PC-3 (cell line): ENCODE results near the gene RASGRP3. TPM values are rescaled to one million over a fixed set of nuclear protein-coding genes. Genes with fewer than 3 reads are reported as not detected.
A peak's percentile ranks its signal among the peaks of the same experiment; 100 is the strongest.

Experiments used
- ATAC-seq: fragments of 200-7000 bp; cut with Tn5 transposase; 2 replicates; pipeline ENCODE4 v1.9.1; 2020; ENCODE audit warnings: mild to moderate bottlenecking, moderate library complexity
- BruUV-seq: library from RNA; stranded (reverse); fragments of 400-500 nt; replicated peaks from 2 replicates; lab custom pipeline; 2021; lab: Mats Ljungman, UMichigan
- CTCF ChIA-PET: fragments of 300-600 bp; sonication (Branson Sonifier 250); formaldehyde crosslinking; loops from one replicate; lab custom pipeline; 2022; ENCODE audit warnings: antibody characterized with exemption; lab: Charles Lee
- POLR2A ChIA-PET: fragments of 300-600 bp; sonication (Branson Sonifier 250); formaldehyde crosslinking; loops from one replicate; lab custom pipeline; 2022; ENCODE audit warnings: antibody characterized with exemption; ENCODE audit not compliant: unreplicated experiment; lab: Charles Lee
- DNase-seq: peaks from one replicate; pipeline ENCODE4 v3.0.0-alpha.2; 2015
- H2AFZ ChIP-seq: fragments of 300-600 bp; sonication (generic); 2 replicates; pipeline ENCODE4 v1.6.0; 2016; ENCODE audit warnings: antibody characterized with exemption, low read length
- H3F3A ChIP-seq: fragments of 300-600 bp; sonication (generic); one replicate; pipeline ENCODE4 v1.6.0; 2017; ENCODE audit warnings: antibody characterized with exemption, low read length, control low read depth, mild to moderate bottlenecking; ENCODE audit not compliant: unreplicated experiment
- H3K27ac ChIP-seq: fragments of 300-600 bp; sonication (generic); 2 replicates; pipeline ENCODE4 v1.5.1; 2016; ENCODE audit warnings: mild to moderate bottlenecking, low read length
- H3K27me3 ChIP-seq: fragments of 300-600 bp; sonication (generic); 2 replicates; pipeline ENCODE4 v1.6.1; 2016; ENCODE audit warnings: low read length, mixed read lengths
- H3K36me3 ChIP-seq: fragments of 300-600 bp; sonication (generic); 2 replicates; pipeline ENCODE4 v1.6.1; 2016; ENCODE audit warnings: low read depth, mixed run types, low read length, mixed read lengths
- H3K4me1 ChIP-seq: fragments of 300-600 bp; sonication (generic); 2 replicates; pipeline ENCODE4 v1.5.1; 2016; ENCODE audit warnings: low read length; ENCODE audit not compliant: insufficient read depth
- H3K4me2 ChIP-seq: fragments of 300-600 bp; sonication (generic); 2 replicates; pipeline ENCODE4 v1.6.0; 2016; ENCODE audit warnings: low read length
- H3K4me3 ChIP-seq: fragments of 300-600 bp; sonication (generic); 2 replicates; pipeline ENCODE4 v1.5.1; 2016; ENCODE audit warnings: mild to moderate bottlenecking, low read length, mixed read lengths
- H3K79me2 ChIP-seq: fragments of 300-600 bp; sonication (generic); 2 replicates; pipeline ENCODE4 v1.6.1; 2017; ENCODE audit warnings: low read length, mixed read lengths
- H3K9ac ChIP-seq: fragments of 300-600 bp; sonication (generic); 2 replicates; pipeline ENCODE4 v1.6.0; 2016; ENCODE audit warnings: mild to moderate bottlenecking, low read length
- H3K9me2 ChIP-seq: fragments of 300-600 bp; sonication (generic); replicated peaks from 2 replicates; pipeline ENCODE4 v1.6.1; 2016; ENCODE audit warnings: mixed run types, low read length, mixed read lengths
- H3K9me3 ChIP-seq: fragments of 300-600 bp; sonication (generic); 2 replicates; pipeline ENCODE4 v1.6.1; 2016; ENCODE audit warnings: low read length, mixed read lengths
- H4K20me1 ChIP-seq: fragments of 300-600 bp; sonication (generic); 2 replicates; pipeline ENCODE4 v1.6.1; 2016; ENCODE audit warnings: low read length, mixed read lengths
- EZH2 ChIP-seq: fragments of 300-600 bp; sonication (generic); IDR thresholded peaks from one replicate; pipeline ENCODE4 v1.6.1; 2017; ENCODE audit warnings: antibody characterized with exemption, mild to moderate bottlenecking, low read length; ENCODE audit not compliant: unreplicated experiment
- EZH2phosphoT487 ChIP-seq: fragments of 300-600 bp; sonication (generic); IDR thresholded peaks from 2 replicates; pipeline ENCODE4 v1.6.1; 2018; ENCODE audit warnings: mild to moderate bottlenecking, antibody characterized with exemption, low read length, borderline replicate concordance
- intact Hi-C: fragments of 100-400 bp; cut with micrococcal nuclease; formaldehyde crosslinking; loops from 2 replicates; pipeline ENCODE4 v1.9.0; 2023
- total RNA-seq: library from RNA; depleted of rRNA; stranded (reverse); fragments of >200 nt; gene quantifications from 2 replicates; pipeline ENCODE4 v1.2.3, GENCODE V29; 2014
- TF ChIP-seq, protein P1 (sequence below): fragments of 300-600 bp; sonication (generic); conservative IDR thresholded peaks from 2 replicates; pipeline ENCODE4 v1.5.1; 2017; ENCODE audit warnings: antibody characterized with exemption, low read depth, mild to moderate bottlenecking, low read length

The RASGRP3 gene
- total RNA-seq, 1 experiment from 2014 or later, result 0.15 TPM

DNA sequence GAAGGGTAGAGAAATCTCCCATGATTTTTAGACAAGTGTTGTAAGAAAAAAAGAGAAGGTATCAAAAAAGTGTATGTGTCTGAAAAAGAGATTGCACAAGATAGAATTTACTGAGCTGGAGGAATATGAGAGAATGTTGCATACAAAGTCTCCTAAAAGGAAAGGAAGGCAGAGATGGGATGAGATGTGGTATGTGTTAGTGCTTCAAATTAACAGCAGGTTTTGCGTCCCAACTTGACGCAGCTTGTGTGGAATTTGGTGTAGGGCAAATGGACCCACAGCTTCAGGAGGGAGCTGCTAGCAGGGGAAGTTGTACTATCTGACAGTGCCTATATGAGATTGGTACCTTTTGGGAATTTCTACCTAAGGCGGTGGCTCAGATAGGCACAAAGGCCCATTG lies 9.0 kb upstream of the RASGRP3 start:
- Histone ChIP-seq H3K4me3 (no peak overlapping the region), H3K4me1 (0 out of 2 replicates have a peak, but pooled peaks cover under 1% of the 10 kb centered on the region), H3K9me2 (no peaks in the 10 kb centered on the region), H3K9ac (no peak overlapping the region), H3K9me3 (no peaks in the 10 kb centered on the region), H3K79me2 (no peaks in the 10 kb centered on the region), H3K36me3 (no peaks in the 10 kb centered on the region), H3F3A (no peaks in the 10 kb centered on the region), H4K20me1 (no peaks in the 10 kb centered on the region), H3K4me2 (no peak overlapping the region), H3K27me3 (no peaks in the 10 kb centered on the region), H2AFZ (no peak overlapping the region), H3K27ac (no peak overlapping the region)
- DNase-seq, result no peak
- no TSS peak for BruUV-seq
- ATAC-seq, result no peak
- ChIA-PET POLR2A (no interaction called here), CTCF (no interaction called here)
- intact Hi-C loops, result no loop called here
- TF ChIP-seq EZH2 (no peak), EZH2phosphoT487 (no peak)
- TF ChIP-seq, protein P1, sequence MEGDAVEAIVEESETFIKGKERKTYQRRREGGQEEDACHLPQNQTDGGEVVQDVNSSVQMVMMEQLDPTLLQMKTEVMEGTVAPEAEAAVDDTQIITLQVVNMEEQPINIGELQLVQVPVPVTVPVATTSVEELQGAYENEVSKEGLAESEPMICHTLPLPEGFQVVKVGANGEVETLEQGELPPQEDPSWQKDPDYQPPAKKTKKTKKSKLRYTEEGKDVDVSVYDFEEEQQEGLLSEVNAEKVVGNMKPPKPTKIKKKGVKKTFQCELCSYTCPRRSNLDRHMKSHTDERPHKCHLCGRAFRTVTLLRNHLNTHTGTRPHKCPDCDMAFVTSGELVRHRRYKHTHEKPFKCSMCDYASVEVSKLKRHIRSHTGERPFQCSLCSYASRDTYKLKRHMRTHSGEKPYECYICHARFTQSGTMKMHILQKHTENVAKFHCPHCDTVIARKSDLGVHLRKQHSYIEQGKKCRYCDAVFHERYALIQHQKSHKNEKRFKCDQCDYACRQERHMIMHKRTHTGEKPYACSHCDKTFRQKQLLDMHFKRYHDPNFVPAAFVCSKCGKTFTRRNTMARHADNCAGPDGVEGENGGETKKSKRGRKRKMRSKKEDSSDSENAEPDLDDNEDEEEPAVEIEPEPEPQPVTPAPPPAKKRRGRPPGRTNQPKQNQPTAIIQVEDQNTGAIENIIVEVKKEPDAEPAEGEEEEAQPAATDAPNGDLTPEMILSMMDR, result no peak

- H3K9me2 ChIP-seq, result no peaks in the 10 kb centered on the region
- no peak for DNase-seq
- H3K79me2 ChIP-seq, result no peaks in the 10 kb centered on the region
- H3K4me2 ChIP-seq, result no peak overlapping the region
- no peaks in the 10 kb centered on the region for H4K20me1 ChIP-seq
- intact Hi-C loops, result no loop called here
- no peaks in the 10 kb centered on the region for H3K9me3 ChIP-seq
- no peak for ATAC-seq
- H3K9ac ChIP-seq, result no peak overlapping the region
- H3K27me3 ChIP-seq, result no peaks in the 10 kb centered on the region
- CTCF ChIA-PET, result no interaction called here
- no peaks in the 10 kb centered on the region for H3K4me1 ChIP-seq
- H3K4me3 ChIP-seq, result no peak overlapping the region
- TF ChIP-seq, protein P1, result no peak
- TF ChIP-seq EZH2phosphoT487 (no peak), EZH2 (no peak)
- H3K27ac ChIP-seq, result no peak overlapping the region
- BruUV-seq, result no TSS peak
- POLR2A ChIA-PET, result interaction anchor here (0.7 kb wide), 1 partner anchor 130 kb away, joined by 6 read pairs; the partner anchor contains the start of gene FAM98A
- no peaks in the 10 kb centered on the region for H3K36me3 ChIP-seq
- H2AFZ ChIP-seq, result no peak overlapping the region
- H3F3A ChIP-seq, result no peaks in the 10 kb centered on the region
These were observed 7.2 kb upstream of the RASGRP3 start for GRCh38 chr2:33469238-33469637.

DNA sequence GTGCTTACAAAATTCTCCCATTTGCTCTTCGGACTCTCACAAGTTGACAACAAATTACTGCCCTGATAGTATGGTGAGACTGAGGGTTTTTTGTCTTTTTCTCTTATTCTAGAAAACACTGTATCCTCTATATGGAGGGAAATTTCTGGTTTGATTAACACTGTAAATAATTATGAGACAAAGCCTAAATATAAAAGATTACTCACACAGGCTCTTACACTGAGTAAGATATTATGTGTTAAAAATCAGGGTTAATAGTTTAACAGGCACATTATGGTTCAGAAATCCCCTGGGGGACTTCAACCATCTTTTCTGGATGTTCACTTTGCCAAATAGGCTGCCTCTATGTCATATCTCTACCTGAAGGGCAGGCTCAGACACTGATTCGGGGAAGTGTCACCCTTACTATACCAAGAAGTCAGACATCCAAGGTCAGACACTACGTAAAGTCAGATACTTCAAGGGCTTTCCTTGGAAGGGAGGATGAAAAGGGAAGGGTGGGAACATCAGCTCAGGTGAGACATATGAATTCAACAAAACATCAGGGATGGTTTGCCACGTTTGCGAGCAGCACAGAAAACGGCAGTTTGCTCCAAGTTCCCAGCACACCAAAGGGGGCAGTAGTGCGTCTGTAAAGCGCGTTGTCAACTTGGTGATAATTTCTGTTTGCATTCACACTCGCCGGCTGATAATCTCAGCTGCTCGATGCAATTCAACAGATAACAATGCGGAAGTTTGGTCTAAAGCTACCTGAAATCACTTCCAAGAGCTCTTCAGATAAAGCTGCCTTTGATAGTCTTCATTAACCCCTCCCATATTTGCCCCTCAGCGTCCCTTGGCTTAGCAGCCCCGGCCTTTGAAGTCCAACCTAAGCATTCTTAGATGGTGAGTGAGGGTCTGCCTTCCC lies 972 bp upstream of the RASGRP3 start:
- H4K20me1 ChIP-seq, result no peaks in the 10 kb centered on the region
- H3K9me3 ChIP-seq, result no peaks in the 10 kb centered on the region
- H3K4me2 ChIP-seq, result peak overlapping the region; percentile 94
- peak overlapping the region; percentile 53 for H3K27ac ChIP-seq
- CTCF ChIA-PET, result interaction anchor here (0.5 to 1.3 kb wide), 3 partner anchors 90 to 690 kb away, joined by 3 to 5 read pairs (median 4); no protein-coding TSS in a partner anchor
- no peaks in the 10 kb centered on the region for H3K79me2 ChIP-seq
- H3K4me3 ChIP-seq, result peak overlapping the region; percentile 84
- BruUV-seq, result no TSS peak
- intact Hi-C loops, result loop anchor here (1.0 to 2.0 kb wide), 3 partner anchors 20 to 107 kb away; no protein-coding TSS in a partner anchor
- H3F3A ChIP-seq, result no peaks in the 10 kb centered on the region
- peak; percentile 80 for DNase-seq
- peak; percentile 78 for ATAC-seq
- no peaks in the 10 kb centered on the region for H3K36me3 ChIP-seq
- peak overlapping the region; percentile 63 for H3K9ac ChIP-seq
- peak overlapping the region; percentile 97 for H2AFZ ChIP-seq
- no peaks in the 10 kb centered on the region for H3K27me3 ChIP-seq
- H3K4me1 ChIP-seq, result peaks cover 10% of the 10 kb centered on the region; the same call in 1 of the 2 replicates
- no peaks in the 10 kb centered on the region for H3K9me2 ChIP-seq
- TF ChIP-seq, protein P1, result peak; percentile 90
- TF ChIP-seq EZH2, result no peak
- POLR2A ChIA-PET, result interaction anchor here (0.6 to 0.9 kb wide), 3 partner anchors 24 to 124 kb away, joined by 3 to 6 read pairs (median 4); partner anchors contain the start of gene FAM98A
